ENCODE results near the gene SELENON. TPM values are rescaled to one million over a fixed set of nuclear protein-coding genes. Genes with fewer than 3 reads are reported as not detected.

Gene SELENON
- total and polyA plus RNA-seq, 2 of the 4 experiments (the other 2 are of a cell fraction): 9.1 to 114 TPM

- Histone ChIP-seq H2BK5ac (ENCODE audit: low read depth, low read length, poor library complexity, severe bottlenecking) (no peak overlapping the region), H4K20me1 (ENCODE audit: insufficient read depth, low read length) (peaks cover 21% of the 10 kb centered on the region), H3K4me1 (ENCODE audit: control insufficient read depth, insufficient read depth, low read length) (peaks cover 6% of the 10 kb centered on the region), H3K14ac (replicated peaks; ENCODE audit: low read depth, low read length) (no peak overlapping the region), H3K9ac (ENCODE audit: low read depth, low read length) (no peak overlapping the region), H4K8ac (ENCODE audit: low read depth in 2 of 2, low read length in 2 of 2) (no peak overlapping the region), H4K91ac (ENCODE audit: insufficient read depth, low read depth, low read length) (no peak overlapping the region), H3K79me1 (ENCODE audit: low read depth in 1 of 2, low read length in 2 of 2) (peaks cover 9 to 21% of the 10 kb centered on the region in 2 experiments), H3K27ac (ENCODE audit: insufficient read depth, low read length) (no peak overlapping the region), H2BK20ac (ENCODE audit: low read depth, low read length) (no peak overlapping the region), H3K23ac (ENCODE audit: low read depth, low read length) (no peak overlapping the region), H2BK120ac (ENCODE audit: low read depth, low read length) (no peak overlapping the region), H3K9me3 (ENCODE audit: control insufficient read depth, insufficient read depth, low read length) (no peaks in the 10 kb centered on the region), H3K56ac (ENCODE audit: extremely low read depth, insufficient read depth, low read length) (no peak overlapping the region), H3K4ac (ENCODE audit: low read depth, low read length) (no peak overlapping the region), H3K4me3 (ENCODE audit: insufficient read depth, low read depth, low read length) (no peak overlapping the region), H3K36me3 (ENCODE audit: control insufficient read depth, insufficient read depth, low read length) (peaks cover 56% of the 10 kb centered on the region; the same call in 1 of the 2 replicates), H2BK15ac (ENCODE audit: low read depth, low read length) (no peak overlapping the region), H3K9me1 (ENCODE audit: insufficient read depth, low read length) (no peaks in the 10 kb centered on the region), H3K4me2 (ENCODE audit: low read depth, low read length) (no peak overlapping the region), H3K27me3 (ENCODE audit: control insufficient read depth, insufficient read depth, low read length) (no peaks in the 10 kb centered on the region), H3K18ac (ENCODE audit: low read depth, low read length) (no peak overlapping the region), H2AK5ac (ENCODE audit: low read depth, low read length) (no peak overlapping the region), H4K5ac (ENCODE audit: low read depth, low read length) (no peak overlapping the region), H2AFZ (replicated peaks; ENCODE audit: low read length, poor library complexity) (no peak overlapping the region), H2AK9ac (replicated peaks; ENCODE audit: low read depth, low read length, poor library complexity) (no peak overlapping the region)
- intact Hi-C loops (cut with micrococcal nuclease) (no loop called here), in situ Hi-C loops (cut with MboI; ENCODE audit: low sequenced_read_pairs) (loop anchor here (25.0 kb wide), 2 partner anchors 397 to 572 kb away; partner anchors contain the start of genes RHCE, RSRP1 and SYF2), dilution Hi-C loops (cut with HindIII; ENCODE audit: low sequenced_read_pairs, unreplicated experiment) (no loop called here)
- POLR2A ChIA-PET (ENCODE audit: unreplicated experiment): no interaction called here
- no peak for TF ChIP-seq MAFK (IDR thresholded peaks at IDR 0.05; ENCODE audit: low read depth, low read length)
- no peak for TF ChIP-seq NFE2L2 (IDR thresholded peaks at IDR 0.05; ENCODE audit: low read depth, low read length)
- TF ChIP-seq RAD21 (IDR thresholded peaks at IDR 0.05; ENCODE audit: low read length): no peak
- WGBS, 2 experiments (ENCODE audit: extremely low coverage in 2 of 2, insufficient read length in 1 of 2): 92% methylated on average over 7 of the region's 18 CpGs; no CpG with 5 or more reads in 1 of the 2 experiments
- ATAC-seq (ENCODE audit: low read depth) (no peak), DNase-seq (no peak)
- BruUV-seq (replicated peaks): no TSS peak
- CTCF ChIA-PET: interaction anchor here (1.5 kb wide), 1 partner anchor 200 kb away, joined by 6 read pairs; no protein-coding TSS in a partner anchor
These were observed 9.4 kb downstream of the SELENON start for GRCh38 chr1:25809283-25809926.
